ENCODE data around the gene FHOD1.
A peak's percentile ranks its signal among the peaks of the same experiment; 100 is the strongest.

The FHOD1 gene

DNA sequence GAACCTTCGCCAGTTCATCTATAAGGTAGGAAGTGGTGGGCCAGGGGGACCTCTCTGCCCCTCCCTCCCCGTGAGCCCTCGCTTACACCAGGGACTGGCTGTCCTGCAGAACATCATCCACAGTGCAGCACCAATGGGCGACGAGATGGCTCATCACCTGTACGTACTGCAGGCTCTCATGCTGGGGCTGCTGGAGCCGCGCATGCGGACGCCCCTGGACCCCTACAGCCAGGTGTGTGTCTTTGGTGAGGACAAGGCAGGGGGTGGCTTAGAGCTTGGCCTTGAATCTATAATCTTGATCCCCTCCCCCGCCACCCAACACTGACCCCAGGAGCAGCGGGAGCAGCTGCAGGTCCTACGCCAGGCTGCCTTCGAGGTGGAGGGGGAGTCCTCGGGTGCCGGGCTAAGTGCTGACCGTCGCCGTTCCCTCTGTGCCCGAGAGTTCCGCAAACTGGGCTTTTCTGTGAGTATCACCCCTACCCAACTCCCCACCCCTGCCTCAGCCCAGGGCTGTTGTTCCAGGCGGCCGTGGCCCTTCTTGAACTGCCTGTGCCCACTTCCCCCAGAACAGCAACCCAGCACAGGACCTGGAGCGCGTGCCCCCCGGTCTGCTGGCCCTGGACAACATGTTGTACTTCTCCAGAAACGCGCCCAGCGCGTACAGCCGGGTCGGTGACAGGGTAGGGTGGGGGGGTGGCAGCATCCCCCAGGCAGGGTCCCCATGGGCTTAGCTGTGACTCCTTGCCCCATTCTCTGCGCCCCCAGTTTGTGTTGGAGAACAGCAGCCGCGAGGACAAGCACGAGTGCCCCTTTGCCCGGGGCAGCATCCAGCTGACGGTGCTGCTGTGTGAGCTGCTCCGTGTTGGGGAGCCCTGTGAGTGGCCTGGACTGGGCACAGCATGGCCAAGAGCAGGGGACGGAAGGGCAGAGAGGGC, 45.6 kb downstream of the FHOD1 start:
- peaks cover 8% of the 10 kb centered on the region; the same call in 1 of the 2 replicates for H3K4me1 ChIP-seq (ENCODE audit: control insufficient read depth, insufficient read depth, low read length)
- no peaks in the 10 kb centered on the region for H3K9me3 ChIP-seq (ENCODE audit: control insufficient read depth, insufficient read depth, low read depth, low read length)
- H3K36me3 ChIP-seq (ENCODE audit: control insufficient read depth, insufficient read depth, low read length) = peaks cover 45% of the 10 kb centered on the region
- no peak overlapping the region for H3K4me3 ChIP-seq (ENCODE audit: low read depth, low read length)
- no peak overlapping the region for H3K27ac ChIP-seq (ENCODE audit: low read depth, low read length)
- no peaks in the 10 kb centered on the region for H3K27me3 ChIP-seq (ENCODE audit: control insufficient read depth, insufficient read depth, low read length)
- H3K9ac ChIP-seq (ENCODE audit: low read length) = no peak overlapping the region

GRCh38 chr16:67200491-67200890, 46.8 kb downstream of the FHOD1 start:
- Histone ChIP-seq H3K27me3 (ENCODE audit: control insufficient read depth, insufficient read depth, low read length) (no peaks in the 10 kb centered on the region), H3K27ac (ENCODE audit: low read depth, low read length) (no peak overlapping the region), H3K4me1 (ENCODE audit: control insufficient read depth, insufficient read depth, low read length) (peaks cover 4% of the 10 kb centered on the region; the same call in 1 of the 2 replicates), H3K9ac (ENCODE audit: low read length) (no peak overlapping the region), H3K4me3 (ENCODE audit: low read depth, low read length) (no peak overlapping the region), H3K36me3 (ENCODE audit: control insufficient read depth, insufficient read depth, low read length) (peaks cover 57% of the 10 kb centered on the region), H3K9me3 (ENCODE audit: control insufficient read depth, insufficient read depth, low read depth, low read length) (no peaks in the 10 kb centered on the region)

GRCh38 chr16:67199808-67200198, 47.5 kb downstream of the FHOD1 start:
- Histone ChIP-seq H3K4me1 (ENCODE audit: control insufficient read depth, insufficient read depth, low read length) (peaks cover 4% of the 10 kb centered on the region; the same call in 1 of the 2 replicates), H3K9ac (ENCODE audit: low read length) (no peak overlapping the region), H3K4me3 (ENCODE audit: low read depth, low read length) (peak overlapping the region; percentile 92), H3K36me3 (ENCODE audit: control insufficient read depth, insufficient read depth, low read length) (peaks cover 64% of the 10 kb centered on the region), H3K27me3 (ENCODE audit: control insufficient read depth, insufficient read depth, low read length) (no peaks in the 10 kb centered on the region), H3K9me3 (ENCODE audit: control insufficient read depth, insufficient read depth, low read depth, low read length) (no peaks in the 10 kb centered on the region), H3K27ac (ENCODE audit: low read depth, low read length) (no peak overlapping the region)

DNA sequence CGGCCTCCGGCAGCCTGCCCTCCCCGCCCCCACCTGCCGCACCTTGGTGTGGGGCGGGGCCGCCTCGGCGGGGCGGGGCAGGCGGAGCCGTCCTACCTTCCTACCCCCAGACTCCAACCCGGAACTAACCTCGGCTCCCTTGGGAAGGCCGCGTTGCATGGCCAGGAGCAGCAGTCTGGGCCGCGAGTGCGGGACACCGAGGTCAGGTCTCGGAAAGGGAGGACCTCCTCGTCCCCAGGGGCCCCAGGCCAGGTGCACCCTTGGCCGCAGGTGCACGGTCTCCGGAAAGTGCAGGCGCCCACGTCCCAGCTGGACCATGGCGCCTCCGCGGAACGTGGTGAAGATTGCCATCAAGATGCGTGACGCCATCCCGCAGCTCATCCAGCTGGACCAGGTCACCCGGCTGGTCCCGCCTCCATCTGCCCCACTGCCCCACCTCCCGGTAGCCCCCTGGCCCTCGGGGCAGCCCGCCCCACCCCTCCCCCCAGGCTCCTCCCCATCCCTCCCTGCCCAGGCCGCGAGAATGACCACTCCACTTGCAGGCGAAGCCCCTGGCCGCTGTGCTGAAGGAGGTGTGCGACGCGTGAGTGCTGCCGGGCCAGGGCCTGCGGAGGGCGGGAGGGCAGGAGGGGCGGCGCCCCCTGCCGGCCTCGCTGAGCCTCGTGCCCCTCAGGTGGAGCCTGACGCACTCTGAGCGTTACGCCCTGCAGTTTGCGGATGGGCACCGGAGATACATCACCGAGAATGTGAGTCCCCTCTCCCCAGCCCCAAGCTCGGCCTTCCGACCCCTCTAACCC, 48.1 kb downstream of the FHOD1 start, which contains the start of gene ELMO3:
TSS of gene ELMO3 (plus strand) at position 121 of the 797 bp plus-strand sequence. CDS start at position 317, 196 bp downstream.
- Histone ChIP-seq H3K27me3 (ENCODE audit: control insufficient read depth, insufficient read depth, low read length) (no peaks in the 10 kb centered on the region), H3K9me3 (ENCODE audit: control insufficient read depth, insufficient read depth, low read depth, low read length) (no peaks in the 10 kb centered on the region), H3K4me1 (ENCODE audit: control insufficient read depth, insufficient read depth, low read length) (peaks cover 4% of the 10 kb centered on the region; the same call in 1 of the 2 replicates), H3K27ac (ENCODE audit: low read depth, low read length) (no peak within 1 kb of the TSS; the same call in 1 of the 2 replicates), H3K4me3 (ENCODE audit: low read depth, low read length) (peak within 1 kb of the TSS; percentile 92), H3K36me3 (ENCODE audit: control insufficient read depth, insufficient read depth, low read length) (peaks cover 70% of the 10 kb centered on the region), H3K9ac (ENCODE audit: low read length) (peak within 1 kb of the TSS; percentile 76)

GRCh38 chr16:67198238-67198734, 49.0 kb downstream of the FHOD1 start:
- no peaks in the 10 kb centered on the region for H3K27me3 ChIP-seq (ENCODE audit: control insufficient read depth, insufficient read depth, low read length)
- peaks cover 5% of the 10 kb centered on the region; the same call in 1 of the 2 replicates for H3K4me1 ChIP-seq (ENCODE audit: control insufficient read depth, insufficient read depth, low read length)
- H3K9me3 ChIP-seq (ENCODE audit: control insufficient read depth, insufficient read depth, low read depth, low read length) = no peaks in the 10 kb centered on the region
- peak overlapping the region; percentile 92; the same call in 1 of the 2 replicates for H3K4me3 ChIP-seq (ENCODE audit: low read depth, low read length)
- no peak overlapping the region for H3K27ac ChIP-seq (ENCODE audit: low read depth, low read length)
- H3K9ac ChIP-seq (ENCODE audit: low read length) = no peak overlapping the region
- H3K36me3 ChIP-seq (ENCODE audit: control insufficient read depth, insufficient read depth, low read length) = peaks cover 70% of the 10 kb centered on the region

DNA sequence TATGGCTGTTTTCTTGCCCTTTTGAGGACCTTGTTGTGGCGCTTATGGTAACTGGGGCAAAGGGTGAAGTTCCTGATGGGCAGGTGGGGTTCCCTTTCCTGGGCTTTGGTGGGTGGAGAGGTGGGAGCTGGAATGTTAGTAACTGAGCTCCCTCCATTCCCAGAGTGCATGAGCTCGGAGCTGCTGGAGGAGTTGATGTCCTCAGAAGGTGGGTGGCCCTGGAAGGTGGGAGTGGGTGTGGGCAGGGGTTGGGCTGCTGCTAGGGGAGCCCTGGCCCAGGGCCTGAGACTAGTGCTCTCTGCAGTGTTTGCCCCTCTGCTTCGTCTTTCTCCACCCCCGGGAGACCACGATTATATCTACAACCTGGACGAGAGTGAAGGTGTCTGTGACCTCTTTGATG, 49.6 kb downstream of the FHOD1 start:
- Histone ChIP-seq H3K36me3 (ENCODE audit: control insufficient read depth, insufficient read depth, low read length) (peaks cover 66% of the 10 kb centered on the region), H3K27ac (ENCODE audit: low read depth, low read length) (no peak overlapping the region), H3K4me1 (ENCODE audit: control insufficient read depth, insufficient read depth, low read length) (peaks cover 10% of the 10 kb centered on the region; the same call in 1 of the 2 replicates), H3K27me3 (ENCODE audit: control insufficient read depth, insufficient read depth, low read length) (no peaks in the 10 kb centered on the region), H3K9ac (ENCODE audit: low read length) (no peak overlapping the region), H3K4me3 (ENCODE audit: low read depth, low read length) (no peak overlapping the region), H3K9me3 (ENCODE audit: control insufficient read depth, insufficient read depth, low read depth, low read length) (no peaks in the 10 kb centered on the region)

GRCh38 chr16:67196881-67197280, 50.4 kb downstream of the FHOD1 start:
- H3K9me3 ChIP-seq (ENCODE audit: control insufficient read depth, insufficient read depth, low read depth, low read length) = no peaks in the 10 kb centered on the region
- H3K4me3 ChIP-seq (ENCODE audit: low read depth, low read length) = no peak overlapping the region
- no peaks in the 10 kb centered on the region for H3K27me3 ChIP-seq (ENCODE audit: control insufficient read depth, insufficient read depth, low read length)
- peaks cover 11% of the 10 kb centered on the region; the same call in 1 of the 2 replicates for H3K4me1 ChIP-seq (ENCODE audit: control insufficient read depth, insufficient read depth, low read length)
- peaks cover 58% of the 10 kb centered on the region for H3K36me3 ChIP-seq (ENCODE audit: control insufficient read depth, insufficient read depth, low read length)
- H3K27ac ChIP-seq (ENCODE audit: low read depth, low read length) = no peak overlapping the region
- no peak overlapping the region for H3K9ac ChIP-seq (ENCODE audit: low read length)

DNA sequence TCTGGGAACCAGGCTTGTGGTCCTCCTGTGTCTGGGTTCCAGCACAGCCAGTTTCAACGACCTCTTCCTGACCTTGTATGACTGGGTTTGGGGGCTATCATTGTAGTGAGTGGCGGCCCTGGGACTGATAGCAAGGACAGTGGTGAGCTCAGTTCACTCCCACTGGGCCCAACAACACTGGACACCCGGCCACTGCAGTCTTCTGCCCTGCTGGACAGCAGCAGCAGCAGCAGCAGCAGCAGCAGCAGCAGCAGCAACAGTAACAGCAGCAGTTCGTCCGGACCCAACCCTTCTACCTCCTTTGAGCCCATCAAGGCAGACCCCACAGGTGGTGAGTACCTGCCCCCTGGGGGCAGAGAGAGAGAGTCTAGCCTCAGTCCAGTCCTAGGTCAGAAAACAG, 51.6 kb downstream of the FHOD1 start:
- no peak overlapping the region for H3K9ac ChIP-seq (ENCODE audit: low read length)
- H3K4me1 ChIP-seq (ENCODE audit: control insufficient read depth, insufficient read depth, low read length) = peaks cover 11% of the 10 kb centered on the region; the same call in 1 of the 2 replicates

GRCh38 chr16:67194260-67194659, 53.0 kb downstream of the FHOD1 start:
- H3K4me3 ChIP-seq (ENCODE audit: low read depth, low read length) = no peak overlapping the region

More for the DNA sequence above, 51.6 kb downstream of the FHOD1 start:
- no peak overlapping the region for H3K27ac ChIP-seq (ENCODE audit: low read depth, low read length)
- no peaks in the 10 kb centered on the region for H3K9me3 ChIP-seq (ENCODE audit: control insufficient read depth, insufficient read depth, low read depth, low read length)
- peaks cover 50% of the 10 kb centered on the region for H3K36me3 ChIP-seq (ENCODE audit: control insufficient read depth, insufficient read depth, low read length)
- no peaks in the 10 kb centered on the region for H3K27me3 ChIP-seq (ENCODE audit: control insufficient read depth, insufficient read depth, low read length)
- H3K4me3 ChIP-seq (ENCODE audit: low read depth, low read length) = no peak overlapping the region

DNA sequence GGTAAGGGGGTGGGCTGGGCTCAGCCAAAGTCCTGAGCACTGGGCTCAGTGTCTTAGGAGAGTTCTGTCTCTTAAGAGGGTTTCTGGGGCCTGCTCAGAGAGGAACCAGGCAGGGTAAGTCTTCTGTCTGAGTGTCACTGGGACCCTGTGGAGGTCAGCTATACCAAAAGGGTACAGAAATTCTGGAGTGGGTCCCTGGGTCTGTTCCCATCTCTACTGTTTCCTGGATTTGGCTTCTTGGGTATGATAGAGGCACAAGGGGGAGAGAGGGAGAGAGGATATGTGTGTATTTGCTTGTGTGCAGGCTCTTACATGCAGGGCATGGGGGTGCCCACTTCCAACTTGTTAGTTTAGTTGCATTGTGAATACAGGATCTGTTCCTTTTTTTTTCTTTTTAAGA, 53.7 kb downstream of the FHOD1 start:
- no peak overlapping the region for H3K27ac ChIP-seq (ENCODE audit: low read depth, low read length)
- peak overlapping the region; percentile 100; the same call in 1 of the 2 replicates for H3K4me3 ChIP-seq (ENCODE audit: low read depth, low read length)
- H3K9ac ChIP-seq (ENCODE audit: low read length) = no peak overlapping the region
- H3K36me3 ChIP-seq (ENCODE audit: control insufficient read depth, insufficient read depth, low read length) = peaks cover 50% of the 10 kb centered on the region
- H3K27me3 ChIP-seq (ENCODE audit: control insufficient read depth, insufficient read depth, low read length) = no peaks in the 10 kb centered on the region
- H3K4me1 ChIP-seq (ENCODE audit: control insufficient read depth, insufficient read depth, low read length) = peaks cover 9% of the 10 kb centered on the region; the same call in 1 of the 2 replicates
- H3K9me3 ChIP-seq (ENCODE audit: control insufficient read depth, insufficient read depth, low read depth, low read length) = no peaks in the 10 kb centered on the region

More at GRCh38 chr16:67194260-67194659, 53.0 kb downstream of the FHOD1 start:
- H3K9ac ChIP-seq (ENCODE audit: low read length) = no peak overlapping the region
- H3K27me3 ChIP-seq (ENCODE audit: control insufficient read depth, insufficient read depth, low read length) = no peaks in the 10 kb centered on the region
- no peaks in the 10 kb centered on the region for H3K9me3 ChIP-seq (ENCODE audit: control insufficient read depth, insufficient read depth, low read depth, low read length)
- peaks cover 11% of the 10 kb centered on the region; the same call in 1 of the 2 replicates for H3K4me1 ChIP-seq (ENCODE audit: control insufficient read depth, insufficient read depth, low read length)
- peaks cover 50% of the 10 kb centered on the region for H3K36me3 ChIP-seq (ENCODE audit: control insufficient read depth, insufficient read depth, low read length)
- H3K27ac ChIP-seq (ENCODE audit: low read depth, low read length) = no peak overlapping the region

All from HUES6 (cell line).